Measurements from ENCODE around the gene KPNA3. TPM values are rescaled to one million over a fixed set of nuclear protein-coding genes. Genes with fewer than 3 reads are reported as not detected.

The KPNA3 gene
- total RNA-seq, 6 experiments from 2014 or later, result 57.2 to 74.4 (median 65.6) TPM

DNA sequence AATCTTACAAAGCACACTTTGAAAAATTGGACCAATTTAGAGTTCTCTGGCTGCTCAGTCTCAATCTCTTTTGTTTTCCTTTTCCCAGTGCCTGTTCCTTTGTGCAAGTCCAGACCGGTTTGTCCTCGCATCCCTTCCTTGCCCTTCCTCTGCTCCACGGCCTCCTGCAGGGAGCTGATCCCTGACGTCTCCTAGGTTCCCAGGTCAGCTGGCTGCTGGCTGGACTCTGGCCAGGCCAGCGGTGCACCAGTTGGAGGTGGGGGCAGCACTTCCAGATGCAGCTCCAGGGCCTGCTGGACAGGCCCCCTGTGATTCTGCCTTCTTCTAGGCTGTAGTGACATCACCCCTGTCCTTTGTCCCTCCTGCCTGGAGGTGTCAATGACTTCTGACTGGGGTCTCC lies 44.0 kb upstream of the KPNA3 start:
- Mint-ChIP-seq H3K4me1 (ENCODE audit: low read depth) (peaks cover 16% of the 10 kb centered on the region), H3K27ac (no peak overlapping the region), H3K36me3 (ENCODE audit: low read depth) (peaks cover 7% of the 10 kb centered on the region; the same call in 1 of the 2 replicates), H3K27me3 (ENCODE audit: insufficient read depth) (peaks cover 3% of the 10 kb centered on the region), H3K9me3 (no peaks in the 10 kb centered on the region), H3K4me3 (no peak overlapping the region)
- no peak for DNase-seq
- no peak for TF ChIP-seq CTCF (IDR thresholded peaks at IDR 0.05)

DNA sequence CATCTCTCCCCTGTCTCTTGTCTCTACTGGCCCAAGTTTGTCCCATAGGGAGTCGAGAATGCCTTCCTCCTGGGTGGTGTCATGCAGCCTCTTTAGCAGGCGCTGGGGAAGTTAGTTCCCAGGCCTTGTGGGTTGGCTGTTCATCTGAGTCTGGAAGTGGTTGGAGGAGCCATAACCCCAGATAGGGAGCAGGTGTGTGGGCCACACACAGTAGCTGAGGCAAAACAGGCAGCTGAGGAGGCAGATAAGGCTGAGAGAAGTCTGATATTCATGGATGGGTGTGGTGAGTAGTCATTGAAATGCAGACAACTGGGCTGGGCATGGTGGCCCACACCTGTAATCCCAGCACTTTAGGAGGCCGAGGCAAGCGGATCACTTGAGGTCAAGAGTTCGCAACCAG lies 40.9 kb upstream of the KPNA3 start:
- peaks cover 7% of the 10 kb centered on the region; the same call in 1 of the 2 replicates for H3K36me3 Mint-ChIP-seq (ENCODE audit: low read depth)
- peaks cover 7% of the 10 kb centered on the region for H3K27me3 Mint-ChIP-seq (ENCODE audit: insufficient read depth)
- H3K4me3 Mint-ChIP-seq, result no peak overlapping the region
- TF ChIP-seq CTCF (IDR thresholded peaks at IDR 0.05), result no peak
- peaks cover 5% of the 10 kb centered on the region; the same call in 1 of the 2 replicates for H3K9me3 Mint-ChIP-seq
- peaks cover 5% of the 10 kb centered on the region for H3K4me1 Mint-ChIP-seq (ENCODE audit: low read depth)
- no peak for DNase-seq
- no peak overlapping the region for H3K27ac Mint-ChIP-seq

DNA sequence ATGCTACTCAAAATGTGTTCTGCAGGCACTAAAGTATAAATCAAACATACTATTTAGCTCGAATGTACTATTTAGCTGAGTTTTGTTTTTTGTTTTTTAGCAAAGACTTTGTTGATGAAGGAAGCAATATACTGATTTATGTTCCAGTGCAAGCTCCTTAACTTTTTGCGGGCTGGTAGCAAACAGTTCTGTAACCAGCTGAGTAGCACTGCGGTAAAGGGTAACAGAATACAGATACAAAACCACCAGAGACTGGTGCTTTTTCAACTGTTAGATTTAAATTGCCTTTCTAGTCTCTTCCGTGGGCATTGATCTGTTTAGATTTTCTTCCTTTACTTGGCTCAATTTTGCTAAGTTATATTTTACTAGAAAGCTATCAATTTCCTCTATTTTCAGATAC lies 39.0 kb upstream of the KPNA3 start:
- no peak for DNase-seq
- Mint-ChIP-seq H3K27ac (no peak overlapping the region), H3K9me3 (peaks cover 5% of the 10 kb centered on the region; the same call in 1 of the 2 replicates)

DNA sequence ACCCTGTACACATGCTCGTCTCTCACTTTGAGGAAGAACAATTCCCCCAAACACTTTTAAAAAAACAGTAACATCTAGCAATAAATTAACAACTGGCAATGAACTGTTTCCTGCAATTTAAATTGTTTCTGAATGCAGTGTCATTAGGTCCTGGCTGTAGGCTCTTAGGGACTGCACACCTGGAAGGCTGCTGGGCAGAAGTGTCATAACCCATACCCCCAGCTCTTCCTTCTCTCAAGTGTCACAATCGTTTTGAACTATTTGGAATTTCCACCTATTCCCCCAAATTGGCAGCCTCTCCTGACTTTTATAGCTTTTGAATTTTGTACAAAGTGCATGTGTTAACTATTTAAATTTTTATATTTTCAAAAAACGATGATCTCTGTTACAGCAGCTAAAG lies 38.2 kb upstream of the KPNA3 start:
- no peak for TF ChIP-seq CTCF (IDR thresholded peaks at IDR 0.05)
- no peaks in the 10 kb centered on the region for H3K4me1 Mint-ChIP-seq (ENCODE audit: low read depth)
- no peak overlapping the region for H3K4me3 Mint-ChIP-seq
- peaks cover 5% of the 10 kb centered on the region; the same call in 1 of the 2 replicates for H3K9me3 Mint-ChIP-seq
- DNase-seq, result no peak
- no peak overlapping the region for H3K27ac Mint-ChIP-seq
- H3K36me3 Mint-ChIP-seq (ENCODE audit: low read depth), result peaks cover 7% of the 10 kb centered on the region; the same call in 1 of the 2 replicates
- peaks cover 6% of the 10 kb centered on the region for H3K27me3 Mint-ChIP-seq (ENCODE audit: insufficient read depth)

More for the DNA sequence above, 39.0 kb upstream of the KPNA3 start:
- peaks cover 7% of the 10 kb centered on the region; the same call in 1 of the 2 replicates for H3K36me3 Mint-ChIP-seq (ENCODE audit: low read depth)
- no peak overlapping the region for H3K4me3 Mint-ChIP-seq
- no peak for TF ChIP-seq CTCF (IDR thresholded peaks at IDR 0.05)
- peaks cover 6% of the 10 kb centered on the region for H3K27me3 Mint-ChIP-seq (ENCODE audit: insufficient read depth)
- no peaks in the 10 kb centered on the region for H3K4me1 Mint-ChIP-seq (ENCODE audit: low read depth)

GRCh38 chr13:49829715-49830114 lies 37.2 kb upstream of the KPNA3 start:
- H3K9me3 Mint-ChIP-seq, result peaks cover 5% of the 10 kb centered on the region; the same call in 1 of the 2 replicates
- peaks cover 7% of the 10 kb centered on the region; the same call in 1 of the 2 replicates for H3K36me3 Mint-ChIP-seq (ENCODE audit: low read depth)
- DNase-seq, result no peak
- no peak overlapping the region for H3K4me3 Mint-ChIP-seq
- H3K27ac Mint-ChIP-seq, result no peak overlapping the region
- peaks cover 10% of the 10 kb centered on the region for H3K27me3 Mint-ChIP-seq (ENCODE audit: insufficient read depth)
- H3K4me1 Mint-ChIP-seq (ENCODE audit: low read depth), result no peaks in the 10 kb centered on the region
- no peak for TF ChIP-seq CTCF (IDR thresholded peaks at IDR 0.05)
